BLaER1 treated with 17β-estradiol and CSF1 and Interleukin-3, amounts not matched to agents 10 nM and 100 nM (cell line): ENCODE results near the gene TCF7L2.

ENCODE experiments used
- H3K27ac ChIP-seq, 11 experiments: shearing (Covaris generic); formaldehyde crosslinking; 2 replicates each; pipeline ENCODE4 v1.8.1; 2022
- H3K27me3 ChIP-seq, 11 experiments: shearing (Covaris generic); formaldehyde crosslinking; 2 replicates each; pipeline ENCODE4 v1.8.1; 2022
- H3K36me3 ChIP-seq, 11 experiments: shearing (Covaris generic); formaldehyde crosslinking; 2 replicates each; pipeline ENCODE4 v1.8.1; 2022
- H3K4me1 ChIP-seq, 10 experiments: shearing (Covaris generic); formaldehyde crosslinking; 2 replicates each; pipeline ENCODE4 v1.8.1; 2022
- H3K4me2 ChIP-seq, 11 experiments: shearing (Covaris generic); formaldehyde crosslinking; 2 replicates each; pipeline ENCODE4 v1.8.1; 2022
- H3K4me3 ChIP-seq, 10 experiments: shearing (Covaris generic); formaldehyde crosslinking; 2 replicates each; pipeline ENCODE4 v1.8.1; 2022
- H3K9ac ChIP-seq, 11 experiments: shearing (Covaris generic); formaldehyde crosslinking; 2 replicates each; pipeline ENCODE4 v1.8.1; 2022
- H3K9me3 ChIP-seq, 11 experiments: shearing (Covaris generic); formaldehyde crosslinking; replicated peaks in 1 of 11; 2 replicates each; pipeline ENCODE4 v1.8.1; 2022
- H4K20me1 ChIP-seq, 11 experiments: shearing (Covaris generic); formaldehyde crosslinking; 2 replicates each; pipeline ENCODE4 v1.8.1; 2022
- Cebpa-rat ChIP-seq, 11 experiments: shearing (Covaris generic); IDR thresholded peaks; 2 replicates each; pipeline ENCODE4 v1.8.1; 2022

TCF7L2 gene

GRCh38 chr10:113056441-113057021 is 106.5 kb downstream of the TCF7L2 start:
- Histone ChIP-seq H3K27me3 (no peaks in the 10 kb centered on the region), H3K36me3 (peaks cover 0 to 29% (median 11%) of the 10 kb centered on the region in 11 experiments; a peak in 10 of 22 replicates), H3K4me2 (peak overlapping the region in 9 of 11 experiments; percentile 4 to 86 (median 74); a peak in 12 of 22 replicates), H3K9ac (no peak overlapping the region), H3K4me1 (peaks cover 45 to 93% (median 84%) of the 10 kb centered on the region in 10 experiments), H4K20me1 (peaks cover 0 to 51% (median 19%) of the 10 kb centered on the region in 11 experiments; a peak in 12 of 22 replicates), H3K27ac (0 out of 22 replicates have a peak overlapping the region, but pooled peaks of 1 of the 11 experiments have one; percentile 0), H3K4me3 (no peak overlapping the region), H3K9me3 (no peaks in the 10 kb centered on the region)
- TF ChIP-seq Cebpa-rat (IDR thresholded peaks at IDR 0.05): no peak

DNA sequence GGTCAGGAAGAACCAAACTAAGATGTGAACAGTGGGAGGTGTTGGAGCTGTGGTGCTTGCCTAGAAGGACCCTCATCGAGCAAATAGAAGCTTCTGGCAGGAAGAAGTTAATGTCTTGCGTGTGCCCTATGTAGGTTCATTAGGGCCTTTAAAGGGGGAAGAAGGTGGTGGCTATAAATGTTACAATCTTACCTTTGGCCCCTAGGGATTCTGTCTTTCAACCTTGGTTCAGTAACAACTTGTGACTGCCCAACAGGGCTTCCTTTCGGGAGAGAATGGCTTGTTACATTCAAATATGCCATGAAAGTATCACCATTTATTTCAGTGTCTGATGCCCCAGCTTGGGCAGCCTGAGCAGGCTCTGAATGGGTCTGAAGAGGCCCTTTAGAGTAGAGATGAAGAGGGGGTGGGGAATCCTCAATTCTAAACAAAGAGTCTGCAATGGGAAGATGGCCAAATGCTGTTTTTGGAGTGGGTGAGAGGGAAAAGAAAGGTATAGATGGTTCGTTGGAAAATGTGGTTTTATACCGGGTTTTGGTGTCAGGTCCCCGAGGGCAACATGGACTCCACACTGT is 108.0 kb downstream of the TCF7L2 start:
- Histone ChIP-seq H4K20me1 (peaks cover 0 to 45% (median 19%) of the 10 kb centered on the region in 11 experiments; a peak in 11 of 22 replicates), H3K27ac (peak overlapping the region in 7 of 11 experiments; percentile 2 to 77 (median 17); a peak in 10 of 22 replicates), H3K4me2 (peak overlapping the region; percentile 74 to 91 (median 84)), H3K4me3 (no peak overlapping the region), H3K27me3 (no peaks in the 10 kb centered on the region), H3K9me3 (no peaks in the 10 kb centered on the region), H3K9ac (peak overlapping the region in 3 of 11 experiments; percentile 10 to 26 (median 12); a peak in 2 of 22 replicates), H3K36me3 (peaks cover 0 to 37% (median 19%) of the 10 kb centered on the region in 11 experiments; a peak in 12 of 22 replicates), H3K4me1 (peaks cover 45 to 84% (median 77%) of the 10 kb centered on the region in 10 experiments)
- no peak for TF ChIP-seq Cebpa-rat (IDR thresholded peaks at IDR 0.05)

DNA sequence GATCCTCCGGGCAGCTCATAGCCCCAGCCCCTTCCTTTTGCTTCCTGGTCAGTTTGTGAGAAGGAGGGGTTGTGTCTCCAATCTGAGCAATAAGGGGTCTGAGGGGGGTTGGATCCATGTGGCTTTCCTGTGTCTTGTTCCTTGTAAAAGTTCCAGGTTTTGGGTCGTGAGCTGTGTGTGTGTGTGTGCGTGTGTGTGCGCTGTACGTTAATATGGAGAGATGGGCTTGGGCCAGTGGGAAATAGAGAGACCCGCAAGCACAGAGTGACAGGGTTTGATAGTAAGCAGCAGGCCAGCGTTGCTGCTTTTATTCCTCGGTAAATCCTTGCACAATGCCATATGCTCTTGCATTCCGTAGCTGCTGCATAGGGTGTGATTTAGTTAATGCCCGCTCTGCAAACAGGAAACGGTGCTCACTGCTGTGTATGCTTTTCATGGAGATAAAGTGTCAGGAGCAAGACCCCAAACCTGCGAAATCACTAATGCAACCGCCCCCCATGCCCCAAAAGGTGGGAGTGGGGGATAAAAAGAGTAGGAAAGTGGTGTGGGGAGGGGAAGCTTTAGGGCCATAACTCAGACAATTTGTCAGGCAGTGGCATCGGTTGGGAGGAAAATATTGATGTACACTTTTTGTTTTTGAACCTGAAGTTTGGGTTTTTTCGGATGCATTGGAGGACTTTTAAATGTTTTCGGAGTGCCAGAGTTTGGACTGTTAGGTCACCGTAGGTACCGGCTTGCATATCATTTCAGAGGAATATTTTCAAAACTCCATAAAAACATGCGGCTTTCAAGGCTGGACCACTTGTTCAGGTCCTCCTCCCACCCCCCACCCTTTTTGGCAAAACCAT is 108.7 kb downstream of the TCF7L2 start:
- H3K27me3 ChIP-seq: no peaks in the 10 kb centered on the region
- no peak overlapping the region for H3K4me3 ChIP-seq
- H3K4me1 ChIP-seq: peaks cover 45 to 77% (median 70%) of the 10 kb centered on the region in 10 experiments
- H3K9ac ChIP-seq: peak overlapping the region in 5 of 11 experiments; percentile 8 to 68 (median 12); a peak in 3 of 22 replicates
- H4K20me1 ChIP-seq: peaks cover 0 to 49% (median 20%) of the 10 kb centered on the region in 11 experiments; a peak in 10 of 22 replicates
- TF ChIP-seq Cebpa-rat (IDR thresholded peaks at IDR 0.05): no peak
- peaks cover 0 to 38% (median 18%) of the 10 kb centered on the region in 11 experiments; a peak in 11 of 22 replicates for H3K36me3 ChIP-seq
- H3K4me2 ChIP-seq: peak overlapping the region; percentile 74 to 91 (median 84)
- no peaks in the 10 kb centered on the region for H3K9me3 ChIP-seq
- peak overlapping the region in 7 of 11 experiments; percentile 4 to 77 (median 67); a peak in 11 of 22 replicates for H3K27ac ChIP-seq

DNA sequence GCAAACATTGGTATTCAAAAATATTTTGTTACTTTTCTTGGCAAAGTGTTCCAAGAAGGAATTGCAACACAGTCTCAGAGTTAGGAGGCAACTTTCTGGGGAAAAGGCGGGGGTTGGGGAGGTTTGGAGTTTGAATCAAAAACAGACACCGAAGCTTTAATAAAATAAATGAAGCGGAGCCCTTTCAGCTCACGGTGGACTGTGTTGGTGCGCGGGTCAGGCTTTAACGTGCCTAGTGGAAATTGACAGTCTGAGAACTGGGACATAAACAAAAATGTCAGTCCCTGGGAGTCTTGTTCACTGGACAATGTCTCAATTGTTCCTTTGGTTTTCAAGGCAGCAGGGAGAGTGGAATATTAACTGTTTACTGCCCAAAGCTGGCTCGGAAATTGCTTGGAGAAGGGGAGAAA is 109.3 kb downstream of the TCF7L2 start:
- H4K20me1 ChIP-seq: peaks cover 0 to 49% (median 19%) of the 10 kb centered on the region in 11 experiments; a peak in 10 of 22 replicates
- no peak for TF ChIP-seq Cebpa-rat (IDR thresholded peaks at IDR 0.05)
- no peak overlapping the region; a peak in 2 of 20 replicates for H3K4me3 ChIP-seq
- H3K4me1 ChIP-seq: peaks cover 45 to 70% (median 64%) of the 10 kb centered on the region in 10 experiments
- H3K27me3 ChIP-seq: no peaks in the 10 kb centered on the region
- H3K9me3 ChIP-seq: no peaks in the 10 kb centered on the region
- peak overlapping the region; percentile 74 to 91 (median 84) for H3K4me2 ChIP-seq
- peaks cover 0 to 44% (median 16%) of the 10 kb centered on the region in 11 experiments; a peak in 11 of 22 replicates for H3K36me3 ChIP-seq
- peak overlapping the region in 9 of 11 experiments; percentile 8 to 74 (median 64); a peak in 9 of 22 replicates for H3K9ac ChIP-seq
- H3K27ac ChIP-seq: peak overlapping the region in 9 of 11 experiments; percentile 64 to 80 (median 73); a peak in 17 of 22 replicates

DNA sequence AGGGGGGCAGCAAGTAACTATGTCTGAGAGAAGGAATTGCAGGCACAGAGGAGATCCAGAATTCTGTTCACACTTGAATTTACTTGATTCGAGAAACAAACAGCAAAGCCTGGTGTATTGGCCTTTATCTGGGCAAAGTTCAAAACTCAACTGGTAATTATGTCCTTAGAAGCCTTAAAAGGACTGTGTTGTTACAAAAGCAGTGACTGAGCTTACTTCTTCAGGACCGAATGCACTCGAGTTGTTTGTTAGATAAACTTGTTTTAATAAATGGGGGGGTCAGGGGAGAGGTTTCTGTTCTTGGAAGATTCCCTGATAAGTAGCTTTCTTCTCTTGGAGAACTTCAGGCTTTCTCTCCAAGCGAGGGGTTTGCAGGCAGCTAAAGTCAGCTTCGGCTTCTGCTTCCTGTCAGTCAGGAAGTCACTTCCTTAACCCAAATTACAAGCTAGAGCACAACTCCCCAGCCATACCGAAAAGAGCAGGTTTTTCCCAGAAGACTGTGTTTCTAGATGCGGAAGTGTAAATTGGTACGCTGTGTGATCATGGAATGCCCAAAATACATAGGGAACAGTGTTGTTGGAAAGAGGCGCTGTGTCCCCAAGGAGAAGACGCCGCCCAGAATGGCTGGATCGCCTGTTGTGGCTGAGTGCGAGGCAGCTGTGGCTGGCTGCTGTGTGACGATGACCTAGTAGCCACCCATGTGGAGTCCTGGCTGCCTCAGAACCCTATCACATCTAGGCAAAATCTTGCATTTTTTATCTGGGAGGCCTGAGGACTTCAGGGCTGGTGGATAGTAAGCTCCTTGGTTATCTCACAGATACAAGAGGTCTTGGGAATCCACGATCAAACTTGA is 110.4 kb downstream of the TCF7L2 start:
- TF ChIP-seq Cebpa-rat (IDR thresholded peaks at IDR 0.05): no peak
- H3K4me2 ChIP-seq: peak overlapping the region; percentile 74 to 91 (median 84)
- no peaks in the 10 kb centered on the region for H3K27me3 ChIP-seq
- H3K9ac ChIP-seq: peak overlapping the region; percentile 46 to 74 (median 64); a peak in 21 of 22 replicates
- peaks cover 45 to 66% (median 64%) of the 10 kb centered on the region in 10 experiments for H3K4me1 ChIP-seq
- H3K9me3 ChIP-seq: no peaks in the 10 kb centered on the region
- H3K4me3 ChIP-seq: peak overlapping the region; percentile 36 to 57 (median 44); a peak in 19 of 20 replicates
- peak overlapping the region in 10 of 11 experiments; percentile 64 to 80 (median 72); a peak in 21 of 22 replicates for H3K27ac ChIP-seq
- H3K36me3 ChIP-seq: peaks cover 0 to 52% (median 24%) of the 10 kb centered on the region in 11 experiments; a peak in 15 of 22 replicates
- H4K20me1 ChIP-seq: peaks cover 0 to 60% (median 20%) of the 10 kb centered on the region in 11 experiments; a peak in 9 of 22 replicates

GRCh38 chr10:113061054-113061430 is 111.0 kb downstream of the TCF7L2 start:
- Histone ChIP-seq H3K9me3 (no peaks in the 10 kb centered on the region), H3K9ac (peak overlapping the region; percentile 46 to 74 (median 64); a peak in 19 of 22 replicates), H3K4me2 (peak overlapping the region; percentile 74 to 91 (median 84)), H3K27ac (peak overlapping the region in 10 of 11 experiments; percentile 64 to 80 (median 72); a peak in 20 of 22 replicates), H4K20me1 (peaks cover 0 to 66% (median 26%) of the 10 kb centered on the region in 11 experiments; a peak in 10 of 22 replicates), H3K4me3 (peak overlapping the region; percentile 36 to 57 (median 44); a peak in 13 of 20 replicates), H3K4me1 (peaks cover 44 to 65% (median 59%) of the 10 kb centered on the region in 10 experiments), H3K27me3 (no peaks in the 10 kb centered on the region), H3K36me3 (peaks cover 0 to 52% (median 30%) of the 10 kb centered on the region in 11 experiments; a peak in 16 of 22 replicates)
- no peak for TF ChIP-seq Cebpa-rat (IDR thresholded peaks at IDR 0.05)

- peaks cover 3 to 70% (median 31%) of the 10 kb centered on the region in 11 experiments; a peak in 11 of 22 replicates for H4K20me1 ChIP-seq
- H3K9me3 ChIP-seq: no peaks in the 10 kb centered on the region
- H3K9ac ChIP-seq: no peak overlapping the region; a peak in 1 of 22 replicates
- H3K4me3 ChIP-seq: no peak overlapping the region
- peaks cover 39 to 60% (median 54%) of the 10 kb centered on the region in 10 experiments for H3K4me1 ChIP-seq
- no peaks in the 10 kb centered on the region for H3K27me3 ChIP-seq
- H3K4me2 ChIP-seq: peak overlapping the region in 10 of 11 experiments; percentile 74 to 91 (median 82); a peak in 18 of 22 replicates
- peaks cover 0 to 53% (median 35%) of the 10 kb centered on the region in 11 experiments; a peak in 16 of 22 replicates for H3K36me3 ChIP-seq
- TF ChIP-seq Cebpa-rat (IDR thresholded peaks at IDR 0.05): no peak
- peak overlapping the region in 4 of 11 experiments; percentile 64 to 77 (median 74); a peak in 6 of 22 replicates for H3K27ac ChIP-seq
Observed at GRCh38 chr10:113061557-113061956, 111.5 kb downstream of the TCF7L2 start.
